HEK293 (cell line): ENCODE results near the gene OR1L4.

Experiments
- CTCF ChIA-PET: fragments of 350-600 bp; formaldehyde crosslinking; extraction: SDS; loops from one replicate; lab custom pipeline; 2021; ENCODE audit warnings: antibody characterized with exemption; lab: Yijun Ruan, JAX
- POLR2A ChIA-PET: fragments of 300-600 bp; formaldehyde crosslinking; extraction: SDS; loops from one replicate; lab custom pipeline; 2020; ENCODE audit warnings: antibody characterized with exemption, inconsistent platforms; lab: Yijun Ruan, JAX
- H3K27ac ChIP-seq: fragments of 200-500 bp; sonication (Bioruptor generic); 2 replicates; pipeline ENCODE4 v1.5.1; 2014; ENCODE audit warnings: low read depth, low read length, control low read depth, inconsistent platforms; ENCODE audit errors: extremely low read depth
- H3K36me3 ChIP-seq, 2 experiments: fragments of 200-500 bp in 1 of 2; sonication (Bioruptor generic) in 1 of 2; 1 replicate in 1 of 2; 2 replicates in 1 of 2; pipeline ENCODE4 v1.5.1; 2014 to 2017; ENCODE audit warnings: inconsistent platforms in 2 of 2, low read length in 2 of 2; ENCODE audit not compliant: control insufficient read depth in 2 of 2, insufficient read depth in 1 of 2
- H3K4me1 ChIP-seq: fragments of 200-500 bp; sonication (Bioruptor generic); 2 replicates; pipeline ENCODE4 v1.5.1; 2014; ENCODE audit warnings: mild to moderate bottlenecking, low read length, inconsistent platforms; ENCODE audit not compliant: control insufficient read depth, insufficient read depth
- H3K4me3 ChIP-seq: 2 replicates; pipeline ENCODE4 v1.5.1; 2011; ENCODE audit warnings: low read depth, mild to moderate bottlenecking, control low read depth, low read length, moderate library complexity
- H3K9me3 ChIP-seq: fragments of 200-500 bp; sonication (Bioruptor generic); 2 replicates; pipeline ENCODE4 v1.5.1; 2014; ENCODE audit warnings: low read depth, low read length, inconsistent platforms; ENCODE audit not compliant: control insufficient read depth, insufficient read depth
- BCL11A ChIP-seq: fragments of 450-650 bp; formaldehyde crosslinking; IDR thresholded peaks from 2 replicates; pipeline ENCODE4 v1.5.1; 2016; ENCODE audit warnings: low read depth, missing biosample characterization, missing genetic modification characterization
- BCL11B ChIP-seq: fragments of 450-650 bp; formaldehyde crosslinking; IDR thresholded peaks from 2 replicates; pipeline ENCODE4 v1.5.1; 2016; ENCODE audit warnings: low read depth, missing biosample characterization, missing genetic modification characterization
- FEZF1 ChIP-seq: fragments of 450-650 bp; formaldehyde crosslinking; IDR thresholded peaks from 2 replicates; pipeline ENCODE4 v1.5.1; 2016; ENCODE audit warnings: missing biosample characterization, missing genetic modification characterization
- HOXC10 ChIP-seq: sonication (generic); formaldehyde crosslinking; IDR thresholded peaks from 2 replicates; pipeline ENCODE4 v1.8.1; 2023; ENCODE audit warnings: mild to moderate bottlenecking, missing genetic modification reagents
- YY1 ChIP-seq: fragments of 450-650 bp; formaldehyde crosslinking; IDR thresholded peaks from 2 replicates; pipeline ENCODE4 v1.5.1; 2018; ENCODE audit warnings: missing biosample characterization, missing genetic modification characterization
- ZBTB17 ChIP-seq: fragments of 450-650 bp; formaldehyde crosslinking; IDR thresholded peaks from 2 replicates; pipeline ENCODE4 v1.5.1; 2016; ENCODE audit warnings: missing biosample characterization, missing genetic modification characterization
- ZFP69B ChIP-seq: fragments of 450-650 bp; formaldehyde crosslinking; IDR thresholded peaks from 2 replicates; pipeline ENCODE4 v1.5.1; 2016; ENCODE audit warnings: missing biosample characterization, missing genetic modification characterization
- ZNF146 ChIP-seq: fragments of 450-650 bp; formaldehyde crosslinking; IDR thresholded peaks from 2 replicates; pipeline ENCODE4 v1.5.1; 2016; ENCODE audit warnings: missing biosample characterization, missing genetic modification characterization
- ZNF155 ChIP-seq: fragments of 450-650 bp; formaldehyde crosslinking; IDR thresholded peaks from 2 replicates; pipeline ENCODE4 v1.5.1; 2016; ENCODE audit warnings: missing biosample characterization, missing genetic modification characterization
- ZNF174 ChIP-seq: fragments of 450-650 bp; formaldehyde crosslinking; IDR thresholded peaks from 2 replicates; pipeline ENCODE4 v1.5.0; 2017; ENCODE audit warnings: missing biosample characterization, mild to moderate bottlenecking, missing genetic modification characterization
- ZNF175 ChIP-seq: fragments of 450-650 bp; formaldehyde crosslinking; IDR thresholded peaks from 2 replicates; pipeline ENCODE4 v1.5.1; 2016; ENCODE audit warnings: missing biosample characterization, missing genetic modification characterization
- ZNF184 ChIP-seq: fragments of 450-650 bp; IDR thresholded peaks from 2 replicates; pipeline ENCODE4 v1.5.1; 2018; ENCODE audit warnings: missing biosample characterization, mild to moderate bottlenecking, missing genetic modification characterization
- ZNF23 ChIP-seq: fragments of 450-650 bp; formaldehyde crosslinking; IDR thresholded peaks from 2 replicates; pipeline ENCODE4 v1.5.1; 2016; ENCODE audit warnings: missing biosample characterization, missing genetic modification characterization, borderline replicate concordance
- ZNF248 ChIP-seq: fragments of 450-650 bp; formaldehyde crosslinking; IDR thresholded peaks from 2 replicates; pipeline ENCODE4 v1.5.1; 2017; ENCODE audit warnings: missing biosample characterization, missing genetic modification characterization
- ZNF280C ChIP-seq: fragments of 450-650 bp; formaldehyde crosslinking; IDR thresholded peaks from 2 replicates; pipeline ENCODE4 v1.5.1; 2016; ENCODE audit warnings: missing biosample characterization, missing genetic modification characterization
- ZNF362 ChIP-seq: fragments of 450-650 bp; formaldehyde crosslinking; IDR thresholded peaks from 2 replicates; pipeline ENCODE4 v1.5.1; 2016; ENCODE audit warnings: missing biosample characterization, missing genetic modification characterization
- ZNF510 ChIP-seq: fragments of 450-650 bp; formaldehyde crosslinking; IDR thresholded peaks from 2 replicates; pipeline ENCODE4 v1.5.1; 2018; ENCODE audit warnings: mild to moderate bottlenecking, missing genetic modification characterization, missing biosample characterization; ENCODE audit not compliant: insufficient replicate concordance
- ZNF518A ChIP-seq: fragments of 450-650 bp; formaldehyde crosslinking; conservative IDR thresholded peaks from 2 replicates; pipeline ENCODE4 v1.5.1; 2016; ENCODE audit warnings: low read depth, missing biosample characterization, missing genetic modification characterization
- ZNF660 ChIP-seq: fragments of 450-650 bp; IDR thresholded peaks from 2 replicates; pipeline ENCODE4 v1.5.1; 2018; ENCODE audit warnings: missing biosample characterization, mild to moderate bottlenecking, missing genetic modification characterization
- TF ChIP-seq, protein P1 (sequence below): fragments of 450-650 bp; formaldehyde crosslinking; IDR thresholded peaks from 2 replicates; pipeline ENCODE4; 2016; ENCODE audit warnings: missing biosample characterization, missing genetic modification characterization

The OR1L4 gene

DNA sequence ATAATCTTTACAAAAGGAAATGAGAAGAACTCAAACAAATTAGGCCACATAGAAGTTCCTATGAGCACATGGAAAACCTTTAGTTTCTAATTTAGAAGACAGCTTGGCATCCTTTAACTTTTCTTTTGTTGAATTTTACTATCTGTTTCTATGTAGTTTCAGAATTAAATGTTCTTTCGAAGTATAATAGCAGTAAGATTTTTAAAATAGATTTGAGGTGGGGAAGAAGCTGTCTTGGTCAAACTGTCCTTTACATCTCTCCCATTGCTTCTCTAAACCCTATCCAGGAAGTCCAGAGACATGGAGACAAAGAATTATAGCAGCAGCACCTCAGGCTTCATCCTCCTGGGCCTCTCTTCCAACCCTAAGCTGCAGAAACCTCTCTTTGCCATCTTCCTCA, at the start of gene OR1L4:
Gene OR1L4 (plus strand): TSS at position 301 of the 400 bp plus-strand sequence. CDS start 0 bp downstream, at position 301.
- no peaks in the 10 kb centered on the region for H3K4me1 ChIP-seq
- no peak within 1 kb of the TSS for H3K4me3 ChIP-seq
- TF ChIP-seq, protein P1, sequence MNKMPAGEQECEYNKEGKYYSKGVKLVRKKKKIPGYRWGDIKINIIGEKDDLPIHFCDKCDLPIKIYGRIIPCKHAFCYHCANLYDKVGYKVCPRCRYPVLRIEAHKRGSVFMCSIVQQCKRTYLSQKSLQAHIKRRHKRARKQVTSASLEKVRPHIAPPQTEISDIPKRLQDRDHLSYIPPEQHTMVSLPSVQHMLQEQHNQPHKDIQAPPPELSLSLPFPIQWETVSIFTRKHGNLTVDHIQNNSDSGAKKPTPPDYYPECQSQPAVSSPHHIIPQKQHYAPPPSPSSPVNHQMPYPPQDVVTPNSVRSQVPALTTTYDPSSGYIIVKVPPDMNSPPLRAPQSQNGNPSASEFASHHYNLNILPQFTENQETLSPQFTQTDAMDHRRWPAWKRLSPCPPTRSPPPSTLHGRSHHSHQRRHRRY (tag by site-specific recombination) = no peak
- no peak for TF ChIP-seq YY1 (tag by site-specific recombination)
- TF ChIP-seq ZFP69B = no peak
- TF ChIP-seq ZBTB17 (tag by site-specific recombination) = no peak
- no peak for TF ChIP-seq ZNF174 (tag by site-specific recombination)
- TF ChIP-seq ZNF175 (tag by site-specific recombination) = no peak
- no peak for TF ChIP-seq BCL11A
- TF ChIP-seq ZNF155 (tag by site-specific recombination) = no peak
- TF ChIP-seq ZNF184 (tag by site-specific recombination) = no peak
- no peak for TF ChIP-seq ZNF510 (tag by site-specific recombination)
- TF ChIP-seq ZNF23 (tag by site-specific recombination) = no peak
- no peak for TF ChIP-seq HOXC10 (CRISPR knock-in tag)
- TF ChIP-seq ZNF146 (tag by site-specific recombination) = no peak
- TF ChIP-seq ZNF518A = no peak
- no peak for TF ChIP-seq FEZF1 (tag by site-specific recombination)
- no peak for TF ChIP-seq ZNF362 (tag by site-specific recombination)
- H3K9me3 ChIP-seq = no peaks in the 10 kb centered on the region
- ChIA-PET POLR2A (no interaction called here), CTCF (no interaction called here)
- no peak within 1 kb of the TSS for H3K27ac ChIP-seq
- H3K36me3 ChIP-seq = no peaks in the 10 kb centered on the region

- H3K36me3 ChIP-seq = no peaks in the 10 kb centered on the region
- no peaks in the 10 kb centered on the region for H3K4me1 ChIP-seq
- no peaks in the 10 kb centered on the region for H3K9me3 ChIP-seq
- H3K4me3 ChIP-seq = no peak overlapping the region
- no peak for TF ChIP-seq ZNF280C (tag by site-specific recombination)
- no peak for TF ChIP-seq ZNF248
- no peak for TF ChIP-seq ZNF660
- TF ChIP-seq BCL11B (tag by site-specific recombination) = no peak
- H3K27ac ChIP-seq = no peak overlapping the region
- ChIA-PET CTCF (interaction anchor here (0.9 kb wide), 1 partner anchor 185 kb away, joined by 3 read pairs; no protein-coding TSS in a partner anchor), POLR2A (no interaction called here)
Observed at GRCh38 chr9:122684851-122685250, 38.9 kb upstream of the OR1L4 start.
